Uterus (tissue), 4 donors: Measurements from ENCODE around the gene CACNG6. TPM values are rescaled to one million over a fixed set of nuclear protein-coding genes. Genes with fewer than 3 reads are reported as not detected.

ENCODE experiments used
- DNase-seq, 2 donors: peaks; one replicate each; pipeline ENCODE4 v3.0.0-alpha.2; 2019 to 2020
- H3K27ac ChIP-seq, 2 donors: fragments of 200-600 bp; sonication (generic); 1 replicate in 1 of 2; 2 replicates in 1 of 2; pipeline ENCODE4 v1.5.1; 2016 to 2018
- H3K27me3 ChIP-seq, 2 donors: fragments of 200-600 bp; sonication (generic); one replicate each; pipeline ENCODE4 v1.5.1; 2018 to 2019; ENCODE audit warnings: control low read depth in 1 of 2
- H3K36me3 ChIP-seq, 2 donors: fragments of 200-600 bp; sonication (generic); one replicate each; pipeline ENCODE4 v1.5.1; 2019; ENCODE audit warnings: control low read depth in 1 of 2
- H3K4me1 ChIP-seq, 2 donors: fragments of 200-600 bp; sonication (generic); one replicate each; pipeline ENCODE4 v1.5.1; 2018 to 2019; ENCODE audit warnings: control low read depth in 1 of 2
- H3K4me3 ChIP-seq, 2 donors: fragments of 200-600 bp; sonication (generic); 1 replicate in 1 of 2; 2 replicates in 1 of 2; pipeline ENCODE4 v1.5.1; 2018 to 2019; ENCODE audit warnings: mild to moderate bottlenecking in 1 of 2
- H3K9me3 ChIP-seq, 2 donors: fragments of 200-600 bp; sonication (generic); one replicate each; pipeline ENCODE4 v1.5.1; 2019; ENCODE audit warnings: control low read depth in 1 of 2
- POLR2A ChIP-seq, 2 donors: fragments of 450-650 bp; IDR thresholded peaks; one replicate each; pipeline ENCODE4 v1.6.1; 2016; ENCODE audit warnings: antibody characterized with exemption in 2 of 2, mild to moderate bottlenecking in 1 of 2, moderate library complexity in 1 of 2
- intact Hi-C: fragments of 100-400 bp; cut with DNase I; formaldehyde crosslinking; loops from one replicate; pipeline ENCODE4 v1.15.1; 2023; ENCODE audit warnings: low total_unique reads
- total RNA-seq, 4 donors: library from RNA; depleted of rRNA in 3 of 4; stranded (reverse); fragments of >200 nt in 3 of 4; gene quantifications; one replicate each; pipeline versions ENCODE4 v1.1.0 to v1.2.4, GENCODE V29; 2014 to 2023
- TF ChIP-seq, protein P1 (sequence below), 4 experiments: fragments of 200-600 bp in 2 of 4; fragments of 450-650 bp in 2 of 4; sonication (generic) in 2 of 4; IDR thresholded peaks; one replicate each; pipeline ENCODE4 v1.5.1; 2016 to 2019; ENCODE audit warnings: antibody characterized with exemption in 4 of 4, mild to moderate bottlenecking in 2 of 4, moderate library complexity in 1 of 4
- donor health status: DM: yes; HTN: yes; CAD: no.

Gene CACNG6
- total RNA-seq, 4 donors from 2014 or later, result 0.55 to 1.7 TPM; not detected in 2

DNA sequence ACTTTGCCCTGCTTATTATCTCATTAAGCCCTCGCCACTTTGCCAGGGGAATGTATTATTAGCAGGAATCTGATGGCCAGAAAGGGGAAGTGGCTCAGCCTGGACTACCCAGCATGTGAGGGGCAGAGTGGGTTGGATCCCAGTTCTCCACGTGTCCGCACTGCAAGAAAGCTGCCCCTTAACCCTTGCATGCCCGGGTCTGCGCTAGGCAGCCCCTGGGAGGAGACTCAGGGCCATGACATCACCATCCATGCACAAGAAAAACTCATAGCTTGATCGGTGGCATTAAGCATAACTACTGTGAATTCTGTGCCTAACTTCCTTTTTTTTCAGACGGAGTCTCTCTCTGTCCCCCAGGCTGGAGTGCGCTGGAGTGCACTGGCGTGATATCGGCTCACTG is 19.8 kb upstream of the CACNG6 start:
- intact Hi-C loops, result no loop called here

GRCh38 chr19:53977429-53977990 is 13.9 kb upstream of the CACNG6 start:
- Histone ChIP-seq H3K4me3 (no peak overlapping the region), H3K27ac (no peak overlapping the region), H3K27me3 (peaks cover 4 to 36% of the 10 kb centered on the region in 2 donors), H3K9me3 (no peaks in the 10 kb centered on the region), H3K4me1 (peaks cover 0 to 7% of the 10 kb centered on the region in 2 donors), H3K36me3 (no peaks in the 10 kb centered on the region)
- intact Hi-C loops, result no loop called here
- TF ChIP-seq, protein P1, sequence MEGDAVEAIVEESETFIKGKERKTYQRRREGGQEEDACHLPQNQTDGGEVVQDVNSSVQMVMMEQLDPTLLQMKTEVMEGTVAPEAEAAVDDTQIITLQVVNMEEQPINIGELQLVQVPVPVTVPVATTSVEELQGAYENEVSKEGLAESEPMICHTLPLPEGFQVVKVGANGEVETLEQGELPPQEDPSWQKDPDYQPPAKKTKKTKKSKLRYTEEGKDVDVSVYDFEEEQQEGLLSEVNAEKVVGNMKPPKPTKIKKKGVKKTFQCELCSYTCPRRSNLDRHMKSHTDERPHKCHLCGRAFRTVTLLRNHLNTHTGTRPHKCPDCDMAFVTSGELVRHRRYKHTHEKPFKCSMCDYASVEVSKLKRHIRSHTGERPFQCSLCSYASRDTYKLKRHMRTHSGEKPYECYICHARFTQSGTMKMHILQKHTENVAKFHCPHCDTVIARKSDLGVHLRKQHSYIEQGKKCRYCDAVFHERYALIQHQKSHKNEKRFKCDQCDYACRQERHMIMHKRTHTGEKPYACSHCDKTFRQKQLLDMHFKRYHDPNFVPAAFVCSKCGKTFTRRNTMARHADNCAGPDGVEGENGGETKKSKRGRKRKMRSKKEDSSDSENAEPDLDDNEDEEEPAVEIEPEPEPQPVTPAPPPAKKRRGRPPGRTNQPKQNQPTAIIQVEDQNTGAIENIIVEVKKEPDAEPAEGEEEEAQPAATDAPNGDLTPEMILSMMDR (IDR thresholded peaks at IDR 0.05), result no peak
- TF ChIP-seq POLR2A (IDR thresholded peaks at IDR 0.05), result no peak
- peak; percentile 58 to 68 for DNase-seq

More for the DNA sequence above, 19.8 kb upstream of the CACNG6 start:
- H3K27ac ChIP-seq, result no peak overlapping the region
- no peak for TF ChIP-seq POLR2A (IDR thresholded peaks at IDR 0.05)
- TF ChIP-seq, protein P1 (IDR thresholded peaks at IDR 0.05), result no peak
- H3K36me3 ChIP-seq, result no peaks in the 10 kb centered on the region
- no peak for DNase-seq
- no peak overlapping the region for H3K4me3 ChIP-seq
- no peaks in the 10 kb centered on the region for H3K27me3 ChIP-seq
- H3K4me1 ChIP-seq, result no peaks in the 10 kb centered on the region
- no peaks in the 10 kb centered on the region for H3K9me3 ChIP-seq

DNA sequence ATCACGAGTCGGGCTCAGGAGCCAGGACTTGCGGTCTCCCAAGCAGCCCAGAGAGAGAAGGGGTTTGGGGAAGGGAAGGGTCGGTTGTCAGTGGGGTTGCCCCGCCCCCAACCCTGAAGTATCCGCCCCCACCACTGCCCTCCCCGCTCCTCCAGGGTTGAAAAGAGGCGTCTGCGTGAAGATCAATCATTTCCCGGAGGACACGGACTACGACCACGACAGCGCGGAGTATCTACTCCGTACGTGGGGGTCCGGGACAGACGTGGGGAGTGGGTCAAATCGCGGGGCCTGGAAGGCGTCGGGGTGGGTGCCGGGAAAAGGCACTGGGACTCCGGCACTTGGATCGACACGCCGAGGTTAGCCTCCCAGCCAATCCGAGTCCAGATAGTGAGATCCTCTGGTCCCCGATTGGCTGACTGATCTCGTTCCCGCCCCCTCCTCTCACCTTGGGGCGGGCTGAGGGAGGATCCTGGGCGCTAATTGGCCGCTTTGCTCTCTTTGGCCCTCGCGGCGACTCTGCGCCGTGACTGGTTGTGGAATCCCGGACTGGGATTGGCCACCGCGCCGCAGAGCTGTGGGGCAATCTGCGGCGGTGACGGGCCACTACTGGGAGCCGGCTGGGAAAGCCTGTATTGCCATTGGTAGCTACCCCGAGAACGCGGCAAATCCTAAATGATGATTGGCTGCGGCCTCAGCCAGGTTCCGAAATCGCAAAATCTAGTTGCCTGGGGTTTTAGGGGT is 13.3 kb upstream of the CACNG6 start:
- no peak overlapping the region for H3K4me3 ChIP-seq
- H3K27ac ChIP-seq, result no peak overlapping the region
- peaks cover 4 to 36% of the 10 kb centered on the region in 2 donors for H3K27me3 ChIP-seq
- intact Hi-C loops, result no loop called here
- H3K9me3 ChIP-seq, result no peaks in the 10 kb centered on the region
- TF ChIP-seq, protein P1 (IDR thresholded peaks at IDR 0.05), result no peak
- TF ChIP-seq POLR2A (IDR thresholded peaks at IDR 0.05), result no peak
- H3K36me3 ChIP-seq, result no peaks in the 10 kb centered on the region
- peaks cover 0 to 11% of the 10 kb centered on the region in 2 donors for H3K4me1 ChIP-seq
- DNase-seq, result peak; percentile 21

DNA sequence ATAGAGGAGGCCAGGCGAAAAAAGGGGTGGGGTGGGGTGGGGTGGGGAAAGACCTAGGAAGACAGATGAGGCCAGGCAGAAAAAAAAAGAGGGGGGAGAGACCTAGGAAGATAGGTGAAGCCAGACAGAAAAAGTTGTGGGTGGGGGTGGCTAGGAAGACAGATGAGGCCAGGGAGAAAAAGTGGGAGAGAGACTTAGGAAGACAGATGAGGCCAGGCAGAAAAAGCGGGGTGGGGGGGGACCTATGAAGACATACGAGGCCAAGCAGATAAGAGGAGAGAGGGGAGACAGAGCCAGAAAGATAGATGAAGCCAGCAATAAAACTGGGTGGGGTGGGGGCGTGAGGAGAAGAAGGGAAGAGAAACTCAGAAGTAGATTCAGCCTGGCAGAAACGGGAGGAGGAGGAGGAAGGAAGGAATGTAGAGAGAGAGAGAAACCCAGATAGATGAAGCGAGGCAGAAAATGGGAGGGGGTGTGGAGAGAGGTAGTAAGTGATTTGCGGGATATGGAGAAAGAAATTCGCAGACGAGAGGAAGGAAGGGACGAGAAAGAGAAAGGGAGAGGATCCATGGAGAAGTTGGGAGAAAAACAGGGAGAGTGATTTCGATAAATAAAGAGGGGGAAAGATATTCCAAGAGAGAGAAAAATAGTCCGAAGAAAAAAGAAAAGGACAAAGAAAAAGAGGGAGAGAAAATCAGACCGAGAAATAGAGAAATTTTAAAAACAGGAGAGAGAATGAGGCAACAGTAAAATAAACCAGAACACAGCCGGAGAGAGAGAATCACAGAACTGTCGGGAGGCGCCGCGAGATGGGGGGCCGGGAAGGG is 12.2 kb upstream of the CACNG6 start:
- Histone ChIP-seq H3K27ac (no peak overlapping the region), H3K4me1 (peaks cover 0 to 11% of the 10 kb centered on the region in 2 donors), H3K4me3 (no peak overlapping the region), H3K27me3 (peaks cover 4 to 36% of the 10 kb centered on the region in 2 donors), H3K9me3 (no peaks in the 10 kb centered on the region), H3K36me3 (no peaks in the 10 kb centered on the region)
- intact Hi-C loops, result no loop called here
- DNase-seq, result no peak
- TF ChIP-seq POLR2A (IDR thresholded peaks at IDR 0.05), result no peak
- TF ChIP-seq, protein P1 (IDR thresholded peaks at IDR 0.05), result no peak
